Retinal pigment epithelial cell (primary cell): Measurements from ENCODE around the gene SPRYD3.
A peak's percentile ranks its signal among the peaks of the same experiment; 100 is the strongest.

ENCODE experiments used
- DNase-seq: peaks from one replicate; pipeline ENCODE4 v3.0.0-alpha.2; 2010; ENCODE audit warnings: low read depth
- H3K4me3 ChIP-seq: 2 replicates; pipeline ENCODE4 v1.5.1; 2011; ENCODE audit warnings: mild to moderate bottlenecking, low read length, control low read depth, moderate library complexity
- CTCF ChIP-seq: conservative IDR thresholded peaks from 2 replicates; pipeline ENCODE4 v1.5.1; 2011; ENCODE audit warnings: low read depth, low read length, control low read depth, inconsistent platforms

Gene SPRYD3

GRCh38 chr12:53086361-53086760 lies 7.2 kb upstream of the SPRYD3 start:
- no peak overlapping the region for H3K4me3 ChIP-seq
- DNase-seq: no peak
- no peak for TF ChIP-seq CTCF

GRCh38 chr12:53082637-53083175 lies 3.5 kb upstream of the SPRYD3 start:
- H3K4me3 ChIP-seq: no peak overlapping the region
- TF ChIP-seq CTCF: no peak
- no peak for DNase-seq

- DNase-seq: no peak
- no peak for TF ChIP-seq CTCF
- H3K4me3 ChIP-seq: peak overlapping the region; percentile 73
Observed at GRCh38 chr12:53078425-53079225, 565 bp downstream of the SPRYD3 start.

- no peak for TF ChIP-seq CTCF
- no peak for DNase-seq
- no peak overlapping the region for H3K4me3 ChIP-seq
Observed at GRCh38 chr12:53077030-53077429, 2.2 kb downstream of the SPRYD3 start.

GRCh38 chr12:53076461-53076860 lies 2.7 kb downstream of the SPRYD3 start:
- no peak for TF ChIP-seq CTCF
- no peak overlapping the region for H3K4me3 ChIP-seq
- DNase-seq: no peak

- no peak overlapping the region for H3K4me3 ChIP-seq
- DNase-seq: no peak
- no peak for TF ChIP-seq CTCF
Observed at GRCh38 chr12:53074999-53075370, 4.2 kb downstream of the SPRYD3 start.
